ENCODE data around the gene ULK1. TPM values are rescaled to one million over a fixed set of nuclear protein-coding genes. Genes with fewer than 3 reads are reported as not detected.

The ULK1 gene
- total RNA-seq, 1 donor from 2014 or later, result 69.3 TPM

DNA sequence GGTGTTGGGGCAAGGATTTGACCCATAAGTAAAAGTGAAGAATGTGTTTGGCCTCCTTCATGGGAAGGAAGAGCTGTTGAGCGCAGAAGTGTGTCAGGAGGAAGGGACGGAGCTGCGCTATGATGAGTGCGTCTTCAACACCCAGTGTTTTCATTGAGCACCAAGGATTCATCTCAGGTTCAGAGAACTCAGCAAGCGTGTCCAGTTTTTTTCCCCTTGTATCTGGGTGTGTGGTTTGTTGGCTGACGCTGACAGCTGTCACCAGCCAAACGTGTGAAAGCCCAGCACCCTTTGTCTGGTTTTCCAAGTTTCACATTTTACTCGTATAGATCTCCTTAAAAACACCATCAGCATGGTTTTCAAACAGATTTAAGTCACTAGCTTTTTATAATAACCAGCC, 67.6 kb downstream of the ULK1 start:
- H3K9me3 Mint-ChIP-seq, result no peaks in the 10 kb centered on the region
- H3K4me1 Mint-ChIP-seq, result peaks cover 5% of the 10 kb centered on the region
- DNase-seq (ENCODE audit: low read depth, low spot score), result no peak
- H3K36me3 Mint-ChIP-seq (ENCODE audit: low read depth), result peaks cover 8% of the 10 kb centered on the region
- TF ChIP-seq, protein P1, sequence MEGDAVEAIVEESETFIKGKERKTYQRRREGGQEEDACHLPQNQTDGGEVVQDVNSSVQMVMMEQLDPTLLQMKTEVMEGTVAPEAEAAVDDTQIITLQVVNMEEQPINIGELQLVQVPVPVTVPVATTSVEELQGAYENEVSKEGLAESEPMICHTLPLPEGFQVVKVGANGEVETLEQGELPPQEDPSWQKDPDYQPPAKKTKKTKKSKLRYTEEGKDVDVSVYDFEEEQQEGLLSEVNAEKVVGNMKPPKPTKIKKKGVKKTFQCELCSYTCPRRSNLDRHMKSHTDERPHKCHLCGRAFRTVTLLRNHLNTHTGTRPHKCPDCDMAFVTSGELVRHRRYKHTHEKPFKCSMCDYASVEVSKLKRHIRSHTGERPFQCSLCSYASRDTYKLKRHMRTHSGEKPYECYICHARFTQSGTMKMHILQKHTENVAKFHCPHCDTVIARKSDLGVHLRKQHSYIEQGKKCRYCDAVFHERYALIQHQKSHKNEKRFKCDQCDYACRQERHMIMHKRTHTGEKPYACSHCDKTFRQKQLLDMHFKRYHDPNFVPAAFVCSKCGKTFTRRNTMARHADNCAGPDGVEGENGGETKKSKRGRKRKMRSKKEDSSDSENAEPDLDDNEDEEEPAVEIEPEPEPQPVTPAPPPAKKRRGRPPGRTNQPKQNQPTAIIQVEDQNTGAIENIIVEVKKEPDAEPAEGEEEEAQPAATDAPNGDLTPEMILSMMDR (conservative IDR thresholded peaks at IDR 0.05), result no peak
- H3K4me3 Mint-ChIP-seq, result no peak overlapping the region
- no peak overlapping the region for H3K27ac Mint-ChIP-seq (ENCODE audit: unreplicated experiment)
- H3K27me3 Mint-ChIP-seq (ENCODE audit: low read depth), result no peaks in the 10 kb centered on the region

DNA sequence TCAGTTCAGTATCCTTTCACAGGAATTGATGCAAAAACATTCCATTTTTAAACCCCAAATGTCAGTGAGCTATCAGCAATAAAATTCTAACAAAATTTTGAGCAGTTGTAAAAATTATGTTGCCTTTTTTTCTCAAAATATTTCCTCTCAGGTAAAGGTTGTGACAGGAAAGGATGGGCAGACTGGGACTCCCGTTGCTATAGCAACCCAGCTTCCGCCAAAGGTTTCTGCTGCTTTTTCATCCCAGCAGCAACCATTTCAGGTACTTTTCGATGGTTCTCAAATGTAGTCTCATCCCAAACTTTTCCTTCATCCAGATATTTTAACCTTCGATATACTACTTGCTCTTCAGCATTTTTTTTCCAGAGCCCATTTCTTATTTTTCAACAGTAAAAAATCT, 69.0 kb downstream of the ULK1 start:
- no peak for DNase-seq (ENCODE audit: low read depth, low spot score)
- no peak overlapping the region for H3K27ac Mint-ChIP-seq (ENCODE audit: unreplicated experiment)
- H3K4me1 Mint-ChIP-seq, result peaks cover under 1% of the 10 kb centered on the region
- TF ChIP-seq, protein P1 (conservative IDR thresholded peaks at IDR 0.05), result no peak
- no peaks in the 10 kb centered on the region for H3K9me3 Mint-ChIP-seq
- peaks cover 8% of the 10 kb centered on the region for H3K36me3 Mint-ChIP-seq (ENCODE audit: low read depth)
- no peaks in the 10 kb centered on the region for H3K27me3 Mint-ChIP-seq (ENCODE audit: low read depth)
- no peak overlapping the region for H3K4me3 Mint-ChIP-seq

DNA sequence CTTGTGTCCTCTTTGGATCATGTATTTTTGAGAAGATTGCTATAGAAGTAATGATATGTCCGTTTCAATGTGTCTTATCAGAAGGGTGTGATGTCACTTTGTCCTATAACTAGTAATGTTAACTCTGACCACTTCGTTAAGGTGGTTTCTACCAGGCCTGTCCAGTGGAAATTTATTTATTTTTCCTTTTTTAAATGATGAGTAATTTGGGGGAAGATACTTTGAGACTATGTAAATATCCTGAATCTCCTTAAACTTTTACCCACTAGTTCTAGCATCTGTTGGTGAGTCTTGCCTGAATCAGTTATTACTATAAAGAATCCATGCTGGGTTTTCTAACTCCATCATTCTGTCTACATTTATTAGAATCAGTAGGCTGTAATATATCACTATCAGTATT, 70.7 kb downstream of the ULK1 start:
- no peak overlapping the region for H3K27ac Mint-ChIP-seq (ENCODE audit: unreplicated experiment)
- peaks cover 8% of the 10 kb centered on the region for H3K36me3 Mint-ChIP-seq (ENCODE audit: low read depth)
- H3K4me1 Mint-ChIP-seq, result no peaks in the 10 kb centered on the region
- no peaks in the 10 kb centered on the region for H3K27me3 Mint-ChIP-seq (ENCODE audit: low read depth)
- TF ChIP-seq, protein P1 (conservative IDR thresholded peaks at IDR 0.05), result no peak
- no peak overlapping the region for H3K4me3 Mint-ChIP-seq
- DNase-seq (ENCODE audit: low read depth, low spot score), result no peak
- H3K9me3 Mint-ChIP-seq, result no peaks in the 10 kb centered on the region

DNA sequence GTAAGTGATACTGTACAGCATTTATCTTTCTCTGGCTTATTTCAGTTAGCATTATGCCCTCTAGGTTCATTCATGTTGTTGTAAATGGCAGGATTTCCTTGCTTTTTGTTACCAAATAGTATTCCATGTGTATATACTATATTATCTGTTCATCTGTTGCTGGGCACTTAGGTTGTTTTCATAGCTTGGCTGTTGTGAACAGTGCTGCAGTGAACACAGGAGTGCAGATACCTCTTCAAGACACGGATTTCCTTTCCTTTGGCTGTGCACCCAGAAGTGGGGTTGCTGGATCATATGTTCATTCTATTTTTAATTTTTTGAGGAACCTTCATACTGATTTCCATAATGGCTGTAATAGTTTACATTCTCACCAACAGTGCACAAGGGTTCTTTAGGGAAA, 76.8 kb downstream of the ULK1 start:
- H3K27me3 Mint-ChIP-seq (ENCODE audit: low read depth), result no peaks in the 10 kb centered on the region
- TF ChIP-seq, protein P1 (conservative IDR thresholded peaks at IDR 0.05), result no peak
- H3K27ac Mint-ChIP-seq (ENCODE audit: unreplicated experiment), result no peak overlapping the region
- H3K4me1 Mint-ChIP-seq, result no peaks in the 10 kb centered on the region
- no peaks in the 10 kb centered on the region for H3K9me3 Mint-ChIP-seq
- no peak for DNase-seq (ENCODE audit: low read depth, low spot score)
- no peaks in the 10 kb centered on the region for H3K36me3 Mint-ChIP-seq (ENCODE audit: low read depth)
- no peak overlapping the region for H3K4me3 Mint-ChIP-seq

Other genes starting within 250 kb of the ULK1 start
- 78.9 and 83.3 TPM in 2 replicates for gene SFSWAP, start 183.5 kb upstream of the ULK1 start, total RNA-seq
- 90.9 and 94.8 TPM in 2 replicates for gene MMP17, start 66.2 kb upstream of the ULK1 start, total RNA-seq
- gene PUS1, start 34.7 kb downstream of the ULK1 start, total RNA-seq, result 48.7 and 50.9 TPM in 2 replicates
- 73.4 and 75.6 TPM in 2 replicates for gene EP400, start 55.3 kb downstream of the ULK1 start, total RNA-seq
- 27.7 and 33.3 TPM in 2 replicates for gene DDX51, start 249.7 kb downstream of the ULK1 start, total RNA-seq
- 36.4 and 40.4 TPM in 2 replicates for gene NOC4L, start 249.8 kb downstream of the ULK1 start, total RNA-seq